SK-N-SH (cell line): Measurements from ENCODE around the gene CD180. TPM values are rescaled to one million over a fixed set of nuclear protein-coding genes. Genes with fewer than 3 reads are reported as not detected.

Experiments
- CTCF ChIA-PET: fragments of 300-600, 350-600 bp; formaldehyde crosslinking; extraction: SDS; loops from one replicate; lab custom pipeline; 2021; lab: Yijun Ruan, JAX
- POLR2A ChIA-PET: fragments of 350-600 bp; sonication (Branson Sonifier 250); formaldehyde crosslinking; extraction: SDS; loops from one replicate; lab custom pipeline; 2020; ENCODE audit warnings: antibody characterized with exemption, inconsistent platforms; lab: Yijun Ruan, JAX
- DNase-seq: peaks from one replicate; pipeline ENCODE4 v3.0.0; 2012
- H2AFZ ChIP-seq: fragments of 200-600 bp; sonication (generic); 2 replicates; pipeline ENCODE4 v1.8.1; 2016; ENCODE audit warnings: antibody characterized with exemption, mild to moderate bottlenecking, low read depth
- H3F3A ChIP-seq: fragments of 200-600 bp; sonication (generic); replicated peaks from 2 replicates; pipeline ENCODE3; 2016; ENCODE audit warnings: antibody characterized with exemption, mild to moderate bottlenecking; ENCODE audit not compliant: insufficient read depth
- H3K27ac ChIP-seq, 2 experiments: fragments of 200-500 bp in 1 of 2; fragments of 200-600 bp in 1 of 2; sonication (Bioruptor generic) in 1 of 2; sonication (generic), shearing (Covaris generic) in 1 of 2; 2 replicates each; pipeline versions ENCODE4 v1.5.1 to v1.6.1; 2014 to 2016; ENCODE audit warnings: low read depth in 2 of 2, inconsistent platforms in 1 of 2, low read length in 1 of 2, mild to moderate bottlenecking in 1 of 2, mixed read lengths in 1 of 2
- H3K27me3 ChIP-seq: fragments of 200-600 bp; sonication (generic), shearing (Covaris generic); 2 replicates; pipeline ENCODE4 v1.6.1; 2016; ENCODE audit warnings: mixed run types; ENCODE audit not compliant: insufficient read depth
- H3K36me3 ChIP-seq, 2 experiments: fragments of 200-500 bp in 1 of 2; fragments of 200-600 bp in 1 of 2; sonication (Bioruptor generic) in 1 of 2; sonication (generic) in 1 of 2; replicated peaks in 1 of 2; 2 replicates each; pipeline versions ENCODE3 to v1.5.1; 2014 to 2016; ENCODE audit warnings: low read length in 1 of 2, mild to moderate bottlenecking in 1 of 2; ENCODE audit not compliant: insufficient read depth in 2 of 2, control insufficient read depth in 1 of 2
- H3K4me1 ChIP-seq, 2 experiments: fragments of 200-500 bp in 1 of 2; fragments of 200-600 bp in 1 of 2; sonication (Bioruptor generic) in 1 of 2; sonication (generic), shearing (Covaris generic) in 1 of 2; 2 replicates each; pipeline versions ENCODE4 v1.5.1 to v1.6.1; 2014 to 2016; ENCODE audit warnings: low read depth in 1 of 2, low read length in 1 of 2, mixed run types in 1 of 2; ENCODE audit not compliant: insufficient read depth in 2 of 2, control insufficient read depth in 1 of 2
- H3K4me2 ChIP-seq: fragments of 200-600 bp; sonication (generic), shearing (Covaris generic); 2 replicates; pipeline ENCODE4 v1.6.1; 2017; ENCODE audit warnings: mixed run types
- H3K4me3 ChIP-seq, 2 experiments: fragments of 200-500 bp in 1 of 2; fragments of 200-600 bp in 1 of 2; sonication (Bioruptor generic) in 1 of 2; sonication (generic), shearing (Covaris generic) in 1 of 2; 2 replicates each; pipeline versions ENCODE4 v1.5.1 to v1.8.1; 2014 to 2016; ENCODE audit warnings: low read depth in 2 of 2, inconsistent platforms in 1 of 2, low read length in 1 of 2, mild to moderate bottlenecking in 1 of 2, mixed read lengths in 1 of 2, moderate library complexity in 1 of 2
- H3K79me2 ChIP-seq: fragments of 200-600 bp; sonication (generic); 2 replicates; pipeline ENCODE4 v1.8.1; 2017; ENCODE audit warnings: mild to moderate bottlenecking; ENCODE audit not compliant: insufficient read depth
- H3K9ac ChIP-seq: fragments of 200-600 bp; sonication (generic); 2 replicates; pipeline ENCODE4 v1.6.1; 2017; ENCODE audit warnings: mixed run types
- H3K9me2 ChIP-seq: fragments of 200-600 bp; sonication (generic); 2 replicates; pipeline ENCODE4 v1.6.1; 2017; ENCODE audit warnings: mixed run types
- H3K9me3 ChIP-seq: fragments of 200-600 bp; sonication (generic); 2 replicates; pipeline ENCODE4 v1.6.1; 2017; ENCODE audit warnings: mixed run types, mild to moderate bottlenecking, moderate library complexity
- H4K20me1 ChIP-seq: fragments of 200-600 bp; sonication (generic); 2 replicates; pipeline ENCODE4 v1.6.1; 2017; ENCODE audit warnings: mild to moderate bottlenecking, mixed run types; ENCODE audit not compliant: insufficient read depth
- EP300 ChIP-seq, 2 experiments: IDR thresholded peaks; 2 replicates each; pipeline versions ENCODE4 v1.4.0 to v1.6.1; 2012; ENCODE audit warnings: borderline replicate concordance in 1 of 2, low read depth in 1 of 2, low read length in 1 of 2
- FOXJ3 ChIP-seq: sonication (generic); formaldehyde crosslinking; IDR thresholded peaks from 2 replicates; pipeline ENCODE4 v1.5.1; 2020; ENCODE audit warnings: mild to moderate bottlenecking, missing genetic modification reagents
- FOXM1 ChIP-seq: IDR thresholded peaks from 2 replicates; pipeline ENCODE4 v1.4.0; 2012; ENCODE audit warnings: low read depth, mild to moderate bottlenecking
- GABPA ChIP-seq: IDR thresholded peaks from 2 replicates; pipeline ENCODE4 v1.4.0; 2012; ENCODE audit warnings: low read depth, mild to moderate bottlenecking
- JUND ChIP-seq: IDR thresholded peaks from 2 replicates; pipeline ENCODE4 v1.4.0; 2012
- PBX3 ChIP-seq: IDR thresholded peaks from 2 replicates; pipeline ENCODE4; 2012
- RAD21 ChIP-seq: IDR thresholded peaks from 2 replicates; pipeline ENCODE4 v1.6.1; 2012; ENCODE audit warnings: mild to moderate bottlenecking, low read length
- RCOR1 ChIP-seq: fragments of 150-350 bp; IDR thresholded peaks from 2 replicates; pipeline ENCODE4 v1.6.1; 2017; ENCODE audit warnings: antibody characterized with exemption, low read length
- SIN3A ChIP-seq: IDR thresholded peaks from 2 replicates; pipeline ENCODE4 v1.6.1; 2012; ENCODE audit warnings: low read depth, mild to moderate bottlenecking, low read length, moderate library complexity, borderline replicate concordance
- TAF1 ChIP-seq: IDR thresholded peaks from 2 replicates; pipeline ENCODE4 v1.6.1; 2012; ENCODE audit warnings: low read depth, mild to moderate bottlenecking, low read length, moderate library complexity, borderline replicate concordance
- TCF12 ChIP-seq: IDR thresholded peaks from 2 replicates; pipeline ENCODE4 v1.4.0; 2012
- WGBS: methylation state at CpG from one replicate; pipeline ENCODE4 v1.1.6; 2017; ENCODE audit warnings: low lambda C conversion rate; 5-methylcytosine and 5-hydroxymethylcytosine counted together
- polyA plus RNA-seq, 3 experiments: library from polyadenylated mRNA; depleted of rRNA; stranded (reverse); fragments of >200 nt; gene quantifications; 2 replicates each; pipeline ENCODE4 v1.2.3, GENCODE V29; 2012
- TF ChIP-seq, protein P1 (sequence below): IDR thresholded peaks from 2 replicates; pipeline ENCODE4 v1.6.1; 2012; ENCODE audit warnings: mild to moderate bottlenecking, low read depth, low read length, moderate library complexity
- TF ChIP-seq, protein P2 (sequence below): fragments of 150-350 bp; IDR thresholded peaks from 2 replicates; pipeline ENCODE4 v1.6.1; 2016; ENCODE audit warnings: mild to moderate bottlenecking, low read depth, low read length

CD180 gene
- polyA plus RNA-seq, 1 of the 3 experiments (the other 2 are of a cell fraction), result 0.02 TPM

GRCh38 chr5:67156976-67157583 is 39.5 kb downstream of the CD180 start (continued):
- TF ChIP-seq TAF1 (no peak), RAD21 (peak; percentile 78), PBX3 (no peak), TCF12 (no peak), JUND (no peak)
- TF ChIP-seq, protein P1, sequence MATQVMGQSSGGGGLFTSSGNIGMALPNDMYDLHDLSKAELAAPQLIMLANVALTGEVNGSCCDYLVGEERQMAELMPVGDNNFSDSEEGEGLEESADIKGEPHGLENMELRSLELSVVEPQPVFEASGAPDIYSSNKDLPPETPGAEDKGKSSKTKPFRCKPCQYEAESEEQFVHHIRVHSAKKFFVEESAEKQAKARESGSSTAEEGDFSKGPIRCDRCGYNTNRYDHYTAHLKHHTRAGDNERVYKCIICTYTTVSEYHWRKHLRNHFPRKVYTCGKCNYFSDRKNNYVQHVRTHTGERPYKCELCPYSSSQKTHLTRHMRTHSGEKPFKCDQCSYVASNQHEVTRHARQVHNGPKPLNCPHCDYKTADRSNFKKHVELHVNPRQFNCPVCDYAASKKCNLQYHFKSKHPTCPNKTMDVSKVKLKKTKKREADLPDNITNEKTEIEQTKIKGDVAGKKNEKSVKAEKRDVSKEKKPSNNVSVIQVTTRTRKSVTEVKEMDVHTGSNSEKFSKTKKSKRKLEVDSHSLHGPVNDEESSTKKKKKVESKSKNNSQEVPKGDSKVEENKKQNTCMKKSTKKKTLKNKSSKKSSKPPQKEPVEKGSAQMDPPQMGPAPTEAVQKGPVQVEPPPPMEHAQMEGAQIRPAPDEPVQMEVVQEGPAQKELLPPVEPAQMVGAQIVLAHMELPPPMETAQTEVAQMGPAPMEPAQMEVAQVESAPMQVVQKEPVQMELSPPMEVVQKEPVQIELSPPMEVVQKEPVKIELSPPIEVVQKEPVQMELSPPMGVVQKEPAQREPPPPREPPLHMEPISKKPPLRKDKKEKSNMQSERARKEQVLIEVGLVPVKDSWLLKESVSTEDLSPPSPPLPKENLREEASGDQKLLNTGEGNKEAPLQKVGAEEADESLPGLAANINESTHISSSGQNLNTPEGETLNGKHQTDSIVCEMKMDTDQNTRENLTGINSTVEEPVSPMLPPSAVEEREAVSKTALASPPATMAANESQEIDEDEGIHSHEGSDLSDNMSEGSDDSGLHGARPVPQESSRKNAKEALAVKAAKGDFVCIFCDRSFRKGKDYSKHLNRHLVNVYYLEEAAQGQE, result no peak

DNA sequence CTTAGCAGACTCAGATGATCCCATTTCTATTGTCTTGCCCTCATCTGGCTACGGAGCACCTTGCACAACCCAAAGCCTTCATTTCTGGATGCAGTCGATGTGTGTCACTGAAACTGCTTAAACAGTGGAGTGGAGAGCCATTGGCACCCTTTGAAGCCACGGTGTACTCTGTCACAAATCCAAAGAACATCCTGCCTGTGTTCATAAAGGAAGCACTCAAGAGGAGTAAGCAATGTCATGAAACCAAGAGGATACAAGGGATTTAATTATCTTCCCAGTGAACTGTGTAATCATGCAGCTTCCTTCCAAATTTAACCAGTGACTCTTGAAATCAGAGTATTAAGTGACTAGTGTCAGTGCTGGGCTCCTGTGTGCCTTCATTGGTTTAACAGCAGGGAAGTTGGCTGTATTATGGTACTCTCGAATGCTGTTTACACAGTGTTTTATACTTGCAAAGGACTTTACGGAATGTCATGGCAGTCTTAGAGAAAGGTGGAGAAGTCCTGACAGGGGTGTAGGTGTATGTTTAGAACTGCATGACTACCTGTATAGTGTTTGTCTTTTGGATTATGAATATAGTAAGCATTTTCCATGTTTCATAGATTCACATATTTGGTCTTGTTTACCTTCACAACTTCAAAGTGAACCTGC is 41.9 kb downstream of the CD180 start:
- POLR2A ChIA-PET, result no interaction called here
- TF ChIP-seq GABPA, result no peak

GRCh38 chr5:67153292-67153691 is 43.3 kb downstream of the CD180 start:
- no peak for DNase-seq
- H3K4me3 ChIP-seq, result no peak overlapping the region
- H3K4me1 ChIP-seq, result peaks cover 0 to 6% of the 10 kb centered on the region in 2 experiments; a peak in 2 of 4 replicates
- ChIA-PET POLR2A (no interaction called here), CTCF (interaction anchor here (1.2 kb wide), 1 partner anchor 56 kb away, joined by 4 read pairs; no protein-coding TSS in a partner anchor)
- no peak overlapping the region for H3K27ac ChIP-seq
- H3K9ac ChIP-seq, result no peak overlapping the region
- no peaks in the 10 kb centered on the region for H3K27me3 ChIP-seq
- H2AFZ ChIP-seq, result no peak overlapping the region
- 87% methylated on average over 2 of the region's 2 CpGs for WGBS
- H3K79me2 ChIP-seq, result no peaks in the 10 kb centered on the region
- no peaks in the 10 kb centered on the region for H3F3A ChIP-seq
- H3K9me2 ChIP-seq, result no peaks in the 10 kb centered on the region
- no peaks in the 10 kb centered on the region for H3K9me3 ChIP-seq
- peaks cover 5 to 16% of the 10 kb centered on the region in 2 experiments for H3K36me3 ChIP-seq
- no peak overlapping the region for H3K4me2 ChIP-seq
- H4K20me1 ChIP-seq, result no peaks in the 10 kb centered on the region
- TF ChIP-seq SIN3A (no peak), RCOR1 (no peak), FOXJ3 (CRISPR knock-in tag) (no peak), FOXM1 (no peak), EP300 (IDR thresholded peaks at IDR 0.05; ENCODE audit: borderline replicate concordance in 1 of 2, low read depth in 1 of 2, low read length in 1 of 2) (no peak)
- TF ChIP-seq, protein P2, sequence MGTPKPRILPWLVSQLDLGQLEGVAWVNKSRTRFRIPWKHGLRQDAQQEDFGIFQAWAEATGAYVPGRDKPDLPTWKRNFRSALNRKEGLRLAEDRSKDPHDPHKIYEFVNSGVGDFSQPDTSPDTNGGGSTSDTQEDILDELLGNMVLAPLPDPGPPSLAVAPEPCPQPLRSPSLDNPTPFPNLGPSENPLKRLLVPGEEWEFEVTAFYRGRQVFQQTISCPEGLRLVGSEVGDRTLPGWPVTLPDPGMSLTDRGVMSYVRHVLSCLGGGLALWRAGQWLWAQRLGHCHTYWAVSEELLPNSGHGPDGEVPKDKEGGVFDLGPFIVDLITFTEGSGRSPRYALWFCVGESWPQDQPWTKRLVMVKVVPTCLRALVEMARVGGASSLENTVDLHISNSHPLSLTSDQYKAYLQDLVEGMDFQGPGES, result no peak
- TF ChIP-seq, protein P1, result no peak

More for the DNA sequence above, 41.9 kb downstream of the CD180 start:
- H4K20me1 ChIP-seq, result no peaks in the 10 kb centered on the region
- peaks cover 5 to 16% of the 10 kb centered on the region in 2 experiments for H3K36me3 ChIP-seq
- no peak for DNase-seq
- no peak overlapping the region for H3K4me2 ChIP-seq
- H3K27me3 ChIP-seq, result no peaks in the 10 kb centered on the region
- no peaks in the 10 kb centered on the region for H3K79me2 ChIP-seq
- CTCF ChIA-PET, result interaction anchor here (0.6 to 13.3 kb wide), 4 partner anchors 13 to 1730 kb away, joined by 3 to 201 read pairs (median 28); no protein-coding TSS in a partner anchor
- H3K9me3 ChIP-seq, result no peaks in the 10 kb centered on the region
- peaks cover 0 to 10% of the 10 kb centered on the region in 2 experiments; a peak in 2 of 4 replicates for H3K4me1 ChIP-seq
- no peak overlapping the region for H3K9ac ChIP-seq
- no peak overlapping the region for H2AFZ ChIP-seq
- H3K27ac ChIP-seq, result no peak overlapping the region
- H3F3A ChIP-seq, result no peaks in the 10 kb centered on the region
- no peak overlapping the region for H3K4me3 ChIP-seq
- no peaks in the 10 kb centered on the region for H3K9me2 ChIP-seq
- WGBS, result 84% methylated on average over 5 of the region's 5 CpGs
